Measurements from ENCODE around the gene UPK3BL2.
"Not testable (repeated sequence)": the region's sequence is repeated elsewhere in the genome, so short reads cannot be mapped to it uniquely, and the experiment has no call there.

- not testable (repeated sequence) for TF ChIP-seq CTCF (IDR thresholded peaks at IDR 0.05; ENCODE audit: low read depth, low read length, poor library complexity, severe bottlenecking); EZH2phosphoT487 (IDR thresholded peaks at IDR 0.05; ENCODE audit: borderline replicate concordance, low read length)
Observed at GRCh38 chr7:102574607-102575006, 31.1 kb upstream of the UPK3BL2 start.
